HG03135 (cell line): Measurements from ENCODE around the gene GALNT14.

ENCODE experiments used
- ATAC-seq: cut with Tn5 transposase; IDR thresholded peaks from one replicate; pipeline ENCODE4 v1.9.1; 2021; ENCODE audit warnings: mild to moderate bottlenecking, moderate library complexity; ENCODE audit not compliant: unreplicated experiment

Gene GALNT14

DNA sequence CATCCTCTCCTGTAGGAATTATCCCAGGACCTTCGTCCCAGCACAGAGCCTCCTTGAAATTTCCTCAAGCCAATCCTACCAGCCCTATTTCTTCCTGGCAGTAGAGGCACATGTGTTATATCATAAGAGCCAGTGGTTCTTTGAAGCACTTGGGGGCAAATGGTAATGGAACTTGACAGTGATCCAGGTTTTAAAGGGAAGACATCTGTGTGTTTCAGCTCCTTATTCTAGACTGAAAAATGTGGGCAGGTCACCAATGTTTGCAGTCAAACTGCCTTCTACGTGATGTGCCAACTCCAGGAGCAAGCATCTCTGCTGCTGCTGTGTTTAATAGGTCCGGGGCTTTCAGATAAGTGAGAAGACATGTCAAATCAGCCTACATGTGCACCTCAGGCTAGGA, 157.1 kb downstream of the GALNT14 start:
- ATAC-seq, result no peak

- no peak for ATAC-seq
These were observed 158.4 kb downstream of the GALNT14 start for GRCh38 chr2:30979822-30980245.

- ATAC-seq, result no peak
These were observed 159.4 kb downstream of the GALNT14 start for GRCh38 chr2:30978854-30979253.

- ATAC-seq, result no peak
These were observed 160.2 kb downstream of the GALNT14 start for GRCh38 chr2:30978044-30978443.

- ATAC-seq, result no peak
These were observed 163.1 kb downstream of the GALNT14 start for GRCh38 chr2:30975156-30975555.

DNA sequence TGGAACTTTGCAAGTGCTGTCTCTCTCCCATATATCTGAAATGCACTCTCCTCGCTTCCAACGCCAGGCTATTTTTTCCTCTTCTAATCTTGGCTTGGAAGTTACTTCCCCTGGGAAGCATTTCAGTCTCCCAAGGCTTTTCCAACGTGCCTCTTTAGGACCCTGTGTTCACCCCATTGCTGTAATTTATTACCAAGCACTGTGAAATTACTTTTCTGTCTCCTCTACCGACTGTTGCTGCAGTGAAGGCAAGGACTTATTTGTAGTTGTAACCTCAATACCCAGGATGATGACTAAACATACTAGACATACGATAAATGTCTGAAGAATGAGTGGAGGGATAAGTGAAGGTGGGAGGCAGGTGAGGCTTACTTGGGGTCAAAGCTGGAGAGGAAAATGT, 163.7 kb downstream of the GALNT14 start:
- ATAC-seq, result no peak

DNA sequence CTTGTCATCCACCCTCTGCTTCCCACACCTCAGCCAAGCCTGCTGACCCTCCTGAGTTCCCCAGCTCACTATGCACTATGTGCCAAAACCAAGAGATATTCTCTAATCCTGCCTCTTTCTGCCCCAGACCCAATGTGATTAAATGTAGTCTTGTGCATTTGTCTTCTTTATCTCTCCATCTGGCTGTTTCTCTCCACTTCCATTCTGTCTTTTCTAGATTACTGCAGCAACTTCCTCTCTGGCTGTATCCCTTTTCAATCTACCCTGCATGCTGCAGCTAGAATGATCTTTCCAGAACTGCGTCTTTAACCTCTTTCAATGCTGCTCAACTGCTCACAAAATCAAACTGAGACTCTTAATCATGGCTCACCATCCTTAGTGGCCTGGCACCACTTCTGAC, 164.1 kb downstream of the GALNT14 start:
- no peak for ATAC-seq

GRCh38 chr2:30971231-30972025, 166.8 kb downstream of the GALNT14 start:
- ATAC-seq, result no peak

GRCh38 chr2:30968660-30969397, 169.4 kb downstream of the GALNT14 start:
- ATAC-seq, result no peak

DNA sequence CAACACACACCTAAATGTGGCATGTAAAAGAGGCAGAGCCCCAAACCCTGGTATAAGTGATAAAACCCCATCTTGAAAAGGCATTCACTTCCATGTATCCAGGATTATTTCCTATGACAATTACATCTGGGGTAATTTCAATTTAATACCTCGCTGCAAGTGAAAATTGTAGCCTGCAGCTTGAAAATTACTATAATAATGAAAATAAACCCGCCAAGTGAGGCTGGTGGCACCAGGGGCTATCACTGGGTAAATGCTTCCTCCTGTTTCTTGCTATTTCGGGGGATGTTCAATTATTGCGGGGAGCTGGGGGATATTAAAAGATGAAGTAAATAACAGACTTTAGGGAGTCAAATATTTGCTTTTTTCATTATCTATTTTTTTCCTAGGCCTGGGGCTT, 171.5 kb downstream of the GALNT14 start:
- ATAC-seq, result no peak

GRCh38 chr2:30965022-30965531, 173.2 kb downstream of the GALNT14 start:
- ATAC-seq, result no peak

GRCh38 chr2:30964334-30965005, 173.8 kb downstream of the GALNT14 start:
- no peak for ATAC-seq

DNA sequence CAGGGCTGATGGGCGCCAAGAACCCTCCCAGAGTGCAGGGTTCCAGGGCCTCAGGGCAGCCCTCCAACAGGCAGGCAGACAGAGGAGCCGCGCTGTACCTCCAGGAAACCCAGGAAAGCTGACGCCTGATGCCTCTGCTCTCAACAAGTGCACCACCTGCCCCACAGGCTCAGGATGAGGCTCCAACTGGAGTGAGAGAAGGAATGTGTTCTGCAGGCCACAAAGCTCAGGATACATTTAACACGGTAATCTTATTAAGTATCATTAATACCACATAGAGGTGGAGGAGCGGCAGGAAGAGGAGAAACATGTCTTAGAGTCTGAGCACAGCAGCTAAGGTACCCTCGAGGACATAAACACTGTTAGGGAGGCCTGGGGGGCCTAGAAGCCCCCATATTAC, 175.1 kb downstream of the GALNT14 start:
- ATAC-seq, result no peak

GRCh38 chr2:30960213-30960612, 178.0 kb downstream of the GALNT14 start:
- ATAC-seq, result no peak

DNA sequence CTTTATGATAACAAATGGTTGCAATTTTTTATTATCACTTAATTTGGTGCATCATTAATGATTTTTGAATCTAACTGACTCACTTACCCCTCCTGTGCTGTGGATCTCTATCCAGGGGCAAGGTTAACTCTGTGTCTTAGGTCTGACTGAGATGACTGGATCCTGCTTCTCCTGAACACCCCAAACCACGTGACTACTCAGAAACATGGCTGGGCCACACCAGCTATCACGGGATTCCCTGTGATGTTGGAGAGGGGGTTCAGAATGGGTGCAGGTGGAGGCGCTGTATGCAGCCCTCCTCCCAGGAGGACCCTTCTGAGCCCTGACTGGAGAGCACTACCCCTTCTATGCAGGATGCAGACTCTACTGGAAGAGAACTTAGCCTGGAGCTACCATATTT, 178.6 kb downstream of the GALNT14 start:
- ATAC-seq, result no peak

GRCh38 chr2:30958918-30959265, 179.3 kb downstream of the GALNT14 start:
- ATAC-seq, result no peak

DNA sequence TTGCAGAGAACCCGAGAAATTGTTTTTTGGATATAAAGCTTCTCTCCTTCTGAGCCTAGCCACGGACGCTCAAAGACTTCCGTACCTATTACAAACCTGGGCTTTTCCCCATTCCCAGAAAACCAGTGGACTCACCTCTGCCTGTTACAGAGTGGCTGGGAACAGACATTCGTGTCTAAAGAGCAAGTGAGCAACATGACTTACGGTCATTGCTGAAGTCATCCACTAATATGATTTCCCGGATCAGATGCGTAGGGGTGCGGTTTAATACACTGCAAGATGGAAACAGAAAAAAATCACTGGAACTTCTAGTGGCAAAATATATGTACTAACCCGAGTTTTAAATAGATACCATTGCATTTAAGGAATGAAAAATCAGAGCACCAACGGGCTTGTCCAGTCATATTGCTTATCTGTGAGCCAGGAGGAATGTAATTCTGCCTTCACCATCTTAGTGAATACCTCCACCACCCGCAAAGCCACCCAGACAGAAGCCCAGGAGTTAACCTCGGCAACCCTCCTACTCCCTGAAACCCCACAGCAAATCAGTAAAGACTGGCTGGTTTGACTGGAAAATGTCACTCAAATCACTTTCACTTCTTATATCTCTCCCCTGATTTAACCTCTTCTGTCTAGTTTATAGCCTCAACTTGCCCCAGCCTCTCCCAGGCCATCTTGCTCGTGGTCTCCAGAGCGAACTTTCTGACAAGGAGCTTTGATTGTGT, 179.9 kb downstream of the GALNT14 start:
- ATAC-seq, result no peak

DNA sequence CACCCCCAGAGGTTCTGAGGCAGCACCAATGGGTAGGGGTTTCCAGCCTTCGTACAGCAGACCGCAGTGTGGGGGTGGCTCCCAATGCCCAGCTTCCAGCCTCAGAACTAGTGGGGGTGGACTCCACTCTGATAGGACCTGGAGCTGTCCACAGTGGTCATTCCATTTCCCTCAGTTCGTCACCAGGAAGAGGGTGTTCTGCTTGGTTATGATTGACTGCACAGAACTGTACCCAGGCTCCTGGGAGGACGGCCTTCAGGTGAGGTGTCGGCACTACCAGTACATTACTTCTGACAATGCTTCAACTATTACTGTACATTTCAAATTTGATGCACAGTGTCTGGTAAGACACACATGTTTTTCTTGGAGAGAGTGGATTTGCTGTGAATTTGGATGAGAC, 180.6 kb downstream of the GALNT14 start:
- no peak for ATAC-seq

DNA sequence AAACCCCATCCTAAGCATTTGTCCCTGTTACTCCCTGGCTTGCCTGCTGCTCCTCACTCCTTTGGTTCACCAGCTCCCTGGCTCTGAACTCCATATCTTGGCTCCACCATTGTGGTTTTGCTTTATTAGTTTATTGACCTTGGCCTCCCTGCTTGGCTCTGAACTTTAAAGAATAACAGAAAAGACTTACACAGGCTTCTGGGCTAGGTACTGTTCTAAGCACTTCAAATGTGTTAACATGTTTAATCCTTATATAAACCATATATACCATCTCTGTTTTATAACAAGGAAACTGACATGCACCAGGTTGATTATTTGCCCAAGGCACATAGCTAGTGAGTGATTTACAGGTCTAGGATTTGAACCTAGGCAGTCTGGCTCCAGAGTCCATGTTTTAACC, 181.2 kb downstream of the GALNT14 start:
- no peak for ATAC-seq

- ATAC-seq, result no peak
These were observed 182.6 kb downstream of the GALNT14 start for GRCh38 chr2:30955516-30956132.

- no peak for ATAC-seq
These were observed 187.9 kb downstream of the GALNT14 start for GRCh38 chr2:30950339-30950738.
